ENCODE measurements around the gene POU3F1.

POU3F1 gene

DNA sequence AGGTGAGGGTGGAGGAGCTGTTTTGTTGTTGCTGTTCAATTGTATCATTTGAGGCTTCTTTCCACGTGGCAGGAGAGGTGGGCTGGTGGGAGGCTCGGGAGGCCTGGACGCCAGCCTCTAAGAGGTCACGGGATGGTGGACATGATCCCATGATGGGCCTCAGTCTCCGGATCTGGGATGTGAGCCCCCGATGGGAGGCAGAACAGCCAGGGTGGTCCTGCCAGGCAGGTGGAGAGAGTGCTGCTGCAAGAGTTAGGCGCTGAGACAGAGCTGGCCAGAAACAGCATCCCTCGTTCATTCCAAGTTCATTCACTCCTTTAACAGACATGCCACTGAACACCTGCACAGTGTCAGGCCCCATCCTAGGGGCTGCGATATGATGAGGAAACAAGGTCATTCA, 41.1 kb upstream of the POU3F1 start:
- Histone ChIP-seq H3K9me3 (ENCODE audit: low read length) (no peaks in the 10 kb centered on the region), H3K79me2 (ENCODE audit: insufficient read depth, low read length) (no peaks in the 10 kb centered on the region), H3K4me1 (ENCODE audit: insufficient read depth, low read length, severe bottlenecking) (no peaks in the 10 kb centered on the region), H3K9me2 (ENCODE audit: low read depth, low read length) (no peaks in the 10 kb centered on the region), H3K9ac (ENCODE audit: low read length) (no peak overlapping the region), H3K4me2 (ENCODE audit: low read length) (no peak overlapping the region), H3K27ac (ENCODE audit: low read depth, low read length, poor library complexity, severe bottlenecking) (no peak overlapping the region), H3K4me3 (ENCODE audit: low read depth, low read length, poor library complexity, severe bottlenecking) (no peak overlapping the region), H3F3A (ENCODE audit: insufficient read depth, low read length) (no peaks in the 10 kb centered on the region), H3K27me3 (ENCODE audit: insufficient read depth, low read length) (peaks cover 9% of the 10 kb centered on the region; the same call in 1 of the 2 replicates), H2AFZ (ENCODE audit: low read length) (no peak overlapping the region), H3K36me3 (ENCODE audit: insufficient read depth, low read length) (no peaks in the 10 kb centered on the region), H4K20me1 (ENCODE audit: insufficient read depth, low read length) (no peaks in the 10 kb centered on the region)
- no peak for TF ChIP-seq EZH2 (IDR thresholded peaks at IDR 0.05; ENCODE audit: borderline replicate concordance, low read length)
- TF ChIP-seq, protein P1, sequence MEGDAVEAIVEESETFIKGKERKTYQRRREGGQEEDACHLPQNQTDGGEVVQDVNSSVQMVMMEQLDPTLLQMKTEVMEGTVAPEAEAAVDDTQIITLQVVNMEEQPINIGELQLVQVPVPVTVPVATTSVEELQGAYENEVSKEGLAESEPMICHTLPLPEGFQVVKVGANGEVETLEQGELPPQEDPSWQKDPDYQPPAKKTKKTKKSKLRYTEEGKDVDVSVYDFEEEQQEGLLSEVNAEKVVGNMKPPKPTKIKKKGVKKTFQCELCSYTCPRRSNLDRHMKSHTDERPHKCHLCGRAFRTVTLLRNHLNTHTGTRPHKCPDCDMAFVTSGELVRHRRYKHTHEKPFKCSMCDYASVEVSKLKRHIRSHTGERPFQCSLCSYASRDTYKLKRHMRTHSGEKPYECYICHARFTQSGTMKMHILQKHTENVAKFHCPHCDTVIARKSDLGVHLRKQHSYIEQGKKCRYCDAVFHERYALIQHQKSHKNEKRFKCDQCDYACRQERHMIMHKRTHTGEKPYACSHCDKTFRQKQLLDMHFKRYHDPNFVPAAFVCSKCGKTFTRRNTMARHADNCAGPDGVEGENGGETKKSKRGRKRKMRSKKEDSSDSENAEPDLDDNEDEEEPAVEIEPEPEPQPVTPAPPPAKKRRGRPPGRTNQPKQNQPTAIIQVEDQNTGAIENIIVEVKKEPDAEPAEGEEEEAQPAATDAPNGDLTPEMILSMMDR (IDR thresholded peaks at IDR 0.05; ENCODE audit: low read length), result no peak

DNA sequence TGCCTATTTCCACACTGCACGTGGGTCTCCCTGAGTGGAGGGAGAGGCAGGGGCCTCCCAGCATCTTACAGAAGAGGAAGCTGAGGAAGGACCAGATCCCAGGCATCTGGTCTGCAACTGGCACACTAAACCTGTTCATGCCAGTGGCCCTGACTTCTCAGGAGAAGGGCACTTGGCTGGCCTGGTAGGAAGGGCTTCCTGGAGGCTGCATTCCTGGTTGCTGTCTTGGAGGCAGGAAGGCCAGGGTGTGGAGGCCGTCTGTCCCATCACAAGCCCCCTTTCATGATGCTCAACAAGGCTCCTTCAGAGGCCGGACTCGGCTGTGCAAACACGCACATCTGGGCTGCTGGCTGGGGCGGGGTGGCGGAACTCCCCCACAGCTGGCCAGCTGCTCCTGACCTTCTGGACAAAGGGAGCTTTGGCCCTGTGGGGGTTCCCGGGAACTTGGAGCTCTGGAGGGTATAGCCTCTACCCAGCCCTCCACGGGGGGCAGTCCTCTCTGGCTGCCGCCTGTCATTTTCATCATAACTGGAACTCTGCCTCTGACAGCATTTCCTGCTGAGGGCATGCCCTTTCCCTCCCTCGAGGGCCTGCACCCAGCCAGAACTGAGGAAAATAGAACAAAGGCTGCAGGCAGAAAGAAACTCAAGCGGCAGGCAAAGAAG, 39.2 kb upstream of the POU3F1 start:
- no peaks in the 10 kb centered on the region for H3K79me2 ChIP-seq (ENCODE audit: insufficient read depth, low read length)
- H3F3A ChIP-seq (ENCODE audit: insufficient read depth, low read length), result no peaks in the 10 kb centered on the region
- H3K9ac ChIP-seq (ENCODE audit: low read length), result no peak overlapping the region
- no peaks in the 10 kb centered on the region for H3K9me3 ChIP-seq (ENCODE audit: low read length)
- no peaks in the 10 kb centered on the region for H3K4me1 ChIP-seq (ENCODE audit: insufficient read depth, low read length, severe bottlenecking)
- H3K4me2 ChIP-seq (ENCODE audit: low read length), result no peak overlapping the region
- H3K27ac ChIP-seq (ENCODE audit: low read depth, low read length, poor library complexity, severe bottlenecking), result no peak overlapping the region
- H3K27me3 ChIP-seq (ENCODE audit: insufficient read depth, low read length), result 0 out of 2 replicates have a peak, but pooled peaks cover 4% of the 10 kb centered on the region
- H3K36me3 ChIP-seq (ENCODE audit: insufficient read depth, low read length), result no peaks in the 10 kb centered on the region
- no peaks in the 10 kb centered on the region for H4K20me1 ChIP-seq (ENCODE audit: insufficient read depth, low read length)
- H2AFZ ChIP-seq (ENCODE audit: low read length), result no peak overlapping the region
- no peaks in the 10 kb centered on the region for H3K9me2 ChIP-seq (ENCODE audit: low read depth, low read length)
- H3K4me3 ChIP-seq (ENCODE audit: low read depth, low read length, poor library complexity, severe bottlenecking), result no peak overlapping the region
- no peak for TF ChIP-seq EZH2 (IDR thresholded peaks at IDR 0.05; ENCODE audit: borderline replicate concordance, low read length)
- TF ChIP-seq, protein P1 (IDR thresholded peaks at IDR 0.05; ENCODE audit: low read length), result no peak

DNA sequence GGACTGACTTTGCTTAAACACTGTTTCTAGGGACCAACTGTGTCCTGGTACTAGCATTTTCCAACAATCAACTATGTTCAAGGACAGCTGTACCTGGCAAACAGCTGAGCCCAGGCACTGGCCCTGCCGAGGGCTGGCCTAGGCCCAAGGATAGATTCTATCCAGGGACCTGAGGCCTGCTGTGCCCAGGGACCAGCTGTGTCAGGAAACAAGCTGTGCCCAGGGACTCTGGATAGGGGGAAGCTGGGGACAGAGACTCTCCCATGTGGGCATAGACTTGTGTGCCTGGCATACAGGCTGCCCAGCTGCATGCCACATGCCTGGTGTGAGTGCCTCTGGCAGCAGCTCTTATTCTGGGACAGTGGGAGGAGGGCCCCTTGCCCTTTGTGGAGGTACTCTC, 38.1 kb upstream of the POU3F1 start:
- Histone ChIP-seq H3K4me2 (ENCODE audit: low read length) (no peak overlapping the region), H3K27ac (ENCODE audit: low read depth, low read length, poor library complexity, severe bottlenecking) (no peak overlapping the region), H3K27me3 (ENCODE audit: insufficient read depth, low read length) (0 out of 2 replicates have a peak, but pooled peaks cover 4% of the 10 kb centered on the region), H3K9me2 (ENCODE audit: low read depth, low read length) (no peaks in the 10 kb centered on the region), H3K9ac (ENCODE audit: low read length) (no peak overlapping the region), H4K20me1 (ENCODE audit: insufficient read depth, low read length) (no peaks in the 10 kb centered on the region), H3K36me3 (ENCODE audit: insufficient read depth, low read length) (no peaks in the 10 kb centered on the region), H2AFZ (ENCODE audit: low read length) (no peak overlapping the region), H3K79me2 (ENCODE audit: insufficient read depth, low read length) (no peaks in the 10 kb centered on the region), H3K4me3 (ENCODE audit: low read depth, low read length, poor library complexity, severe bottlenecking) (no peak overlapping the region), H3K9me3 (ENCODE audit: low read length) (no peaks in the 10 kb centered on the region), H3K4me1 (ENCODE audit: insufficient read depth, low read length, severe bottlenecking) (no peaks in the 10 kb centered on the region), H3F3A (ENCODE audit: insufficient read depth, low read length) (no peaks in the 10 kb centered on the region)
- TF ChIP-seq, protein P1 (IDR thresholded peaks at IDR 0.05; ENCODE audit: low read length), result no peak
- TF ChIP-seq EZH2 (IDR thresholded peaks at IDR 0.05; ENCODE audit: borderline replicate concordance, low read length), result no peak
